Neural cell (in vitro differentiated cells): Measurements from ENCODE around the gene PPP3CB. TPM values are rescaled to one million over a fixed set of nuclear protein-coding genes. Genes with fewer than 3 reads are reported as not detected.

ENCODE experiments used
- H2AFZ ChIP-seq: fragments of 200-600, 300-800 bp; sonication (generic), shearing (Covaris generic); 2 replicates; pipeline ENCODE4 v1.6.0; 2014; ENCODE audit warnings: low read depth, mild to moderate bottlenecking, antibody characterized with exemption, low read length, moderate library complexity
- H3F3A ChIP-seq: fragments of 200-600 bp; shearing (Covaris generic); 2 replicates; pipeline ENCODE4 v1.6.1; 2016; ENCODE audit warnings: mild to moderate bottlenecking, moderate library complexity, mixed read lengths, antibody characterized with exemption, low read length; ENCODE audit not compliant: insufficient read depth, poor library complexity, severe bottlenecking
- H3K27ac ChIP-seq: fragments of 200-600, 300-800 bp; sonication (generic), shearing (Covaris generic); 2 replicates; pipeline ENCODE4 v1.5.1; 2014; ENCODE audit warnings: mild to moderate bottlenecking, low read length, moderate library complexity
- H3K27me3 ChIP-seq: fragments of 300-800, 200-600 bp; sonication (generic), shearing (Covaris generic); 2 replicates; pipeline ENCODE4 v1.6.0; 2014; ENCODE audit warnings: mild to moderate bottlenecking, low read depth, low read length, moderate library complexity; ENCODE audit not compliant: insufficient read depth
- H3K36me3 ChIP-seq: fragments of 300-800, 200-600 bp; sonication (generic), shearing (Covaris generic); 2 replicates; pipeline ENCODE4 v1.5.1; 2014; ENCODE audit warnings: mild to moderate bottlenecking, antibody characterized with exemption, low read length, moderate library complexity; ENCODE audit not compliant: insufficient read depth
- H3K4me2 ChIP-seq: fragments of 300-800, 200-600 bp; sonication (generic), shearing (Covaris generic); 2 replicates; pipeline ENCODE4 v1.6.0; 2014; ENCODE audit warnings: mild to moderate bottlenecking, low read length
- H3K4me3 ChIP-seq: fragments of 300-800, 200-600 bp; sonication (generic), shearing (Covaris generic); 2 replicates; pipeline ENCODE4 v1.5.1; 2014; ENCODE audit warnings: mild to moderate bottlenecking, low read length, moderate library complexity
- H3K79me2 ChIP-seq: fragments of 200-600 bp; shearing (Covaris generic); replicated peaks from 2 replicates; pipeline ENCODE4 v1.6.0; 2014; ENCODE audit warnings: mild to moderate bottlenecking, low read length, moderate library complexity; ENCODE audit not compliant: insufficient read depth
- H3K9ac ChIP-seq: fragments of 300-800, 200-600 bp; sonication (generic), shearing (Covaris generic); 2 replicates; pipeline ENCODE4 v1.6.1; 2016; ENCODE audit warnings: mild to moderate bottlenecking, low read length, mixed read lengths
- H3K9me2 ChIP-seq: fragments of 200-600 bp; shearing (Covaris generic); 2 replicates; pipeline ENCODE4 v1.6.1; 2016; ENCODE audit warnings: mild to moderate bottlenecking, low read length, mixed read lengths; ENCODE audit not compliant: insufficient read depth
- H3K9me3 ChIP-seq: fragments of 200-600, 300-800 bp; sonication (generic), shearing (Covaris generic); 2 replicates; pipeline ENCODE4 v1.6.1; 2016; ENCODE audit warnings: mild to moderate bottlenecking, mixed run types, low read length, moderate library complexity, mixed read lengths
- H4K20me1 ChIP-seq: fragments of 200-600 bp; shearing (Covaris generic); 2 replicates; pipeline ENCODE4 v1.6.1; 2016; ENCODE audit warnings: mild to moderate bottlenecking, mixed run types; ENCODE audit not compliant: insufficient read depth
- CTCF ChIP-seq: fragments of 450-650 bp; IDR thresholded peaks from 2 replicates; pipeline ENCODE4 v1.5.1; 2014; ENCODE audit warnings: antibody characterized with exemption, mild to moderate bottlenecking, moderate library complexity; ENCODE audit not compliant: poor library complexity, severe bottlenecking
- EP300 ChIP-seq: fragments of 450-650 bp; conservative IDR thresholded peaks from 2 replicates; pipeline ENCODE4 v1.6.1; 2014; ENCODE audit warnings: antibody characterized with exemption, mild to moderate bottlenecking, moderate library complexity; ENCODE audit not compliant: poor library complexity, severe bottlenecking
- EZH2 ChIP-seq: fragments of 200-600, 300-800 bp; shearing (Covaris generic), sonication (generic); IDR thresholded peaks from 2 replicates; pipeline ENCODE4 v1.6.1; 2014; ENCODE audit warnings: antibody characterized with exemption, low read length, borderline replicate concordance, mild to moderate bottlenecking; ENCODE audit not compliant: insufficient read depth, poor library complexity, severe bottlenecking
- MXI1 ChIP-seq: fragments of 450-650 bp; conservative IDR thresholded peaks from 2 replicates; pipeline ENCODE4 v1.6.1; 2014; ENCODE audit warnings: antibody characterized with exemption, mild to moderate bottlenecking; ENCODE audit not compliant: poor library complexity, severe bottlenecking
- POLR2AphosphoS5 ChIP-seq: IDR thresholded peaks from 2 replicates; pipeline ENCODE4 v1.6.1; 2012
- RAD21 ChIP-seq: fragments of 450-650 bp; conservative IDR thresholded peaks from 2 replicates; pipeline ENCODE4 v1.6.1; 2014; ENCODE audit warnings: antibody characterized with exemption, mild to moderate bottlenecking, moderate library complexity
- REST ChIP-seq: IDR thresholded peaks from 2 replicates; pipeline ENCODE4 v1.6.1; 2012; ENCODE audit warnings: borderline replicate concordance
- SMC3 ChIP-seq: fragments of 450-650 bp; conservative IDR thresholded peaks from 2 replicates; pipeline ENCODE4 v1.6.1; 2014; ENCODE audit warnings: antibody characterized with exemption, mild to moderate bottlenecking, moderate library complexity; ENCODE audit not compliant: poor library complexity
- TAF1 ChIP-seq: IDR thresholded peaks from 2 replicates; pipeline ENCODE4 v1.6.1; 2012; ENCODE audit warnings: low read depth
- polyA plus RNA-seq: library from polyadenylated mRNA; depleted of rRNA; stranded (reverse); fragments of >200 nt; gene quantifications from 2 replicates; pipeline ENCODE4 v1.2.3, GENCODE V29; 2014

Gene PPP3CB
- polyA plus RNA-seq, 1 donor from 2014 or later = 101 TPM

- Histone ChIP-seq H3K9me3 (no peaks in the 10 kb centered on the region), H3K36me3 (peaks cover 9% of the 10 kb centered on the region), H3K4me3 (no peak overlapping the region), H2AFZ (no peak overlapping the region), H3F3A (no peaks in the 10 kb centered on the region), H3K4me2 (no peak overlapping the region), H4K20me1 (no peaks in the 10 kb centered on the region), H3K9ac (no peak overlapping the region), H3K9me2 (no peaks in the 10 kb centered on the region), H3K79me2 (no peaks in the 10 kb centered on the region), H3K27me3 (no peaks in the 10 kb centered on the region), H3K27ac (no peak overlapping the region)
- TF ChIP-seq REST = no peak
- TF ChIP-seq POLR2AphosphoS5 = no peak
- no peak for TF ChIP-seq SMC3
- no peak for TF ChIP-seq CTCF
- no peak for TF ChIP-seq EP300
- TF ChIP-seq TAF1 = no peak
- TF ChIP-seq RAD21 = no peak
- no peak for TF ChIP-seq EZH2
- TF ChIP-seq MXI1 = no peak
These were observed 23.5 kb upstream of the PPP3CB start for GRCh38 chr10:73519336-73519735.

- H3K9me2 ChIP-seq = no peaks in the 10 kb centered on the region
- H3K79me2 ChIP-seq = no peaks in the 10 kb centered on the region
- no peaks in the 10 kb centered on the region for H4K20me1 ChIP-seq
- no peak overlapping the region for H3K9ac ChIP-seq
- H3K27ac ChIP-seq = no peak overlapping the region
- H2AFZ ChIP-seq = no peak overlapping the region
- H3K4me2 ChIP-seq = no peak overlapping the region
- no peaks in the 10 kb centered on the region for H3K27me3 ChIP-seq
- H3K9me3 ChIP-seq = no peaks in the 10 kb centered on the region
- H3F3A ChIP-seq = no peaks in the 10 kb centered on the region
- TF ChIP-seq RAD21 (no peak), SMC3 (no peak), POLR2AphosphoS5 (no peak), TAF1 (no peak), EP300 (no peak), CTCF (no peak), EZH2 (no peak), MXI1 (no peak), REST (no peak)
- peaks cover 1% of the 10 kb centered on the region for H3K36me3 ChIP-seq
- no peak overlapping the region for H3K4me3 ChIP-seq
These were observed 21.5 kb upstream of the PPP3CB start for GRCh38 chr10:73517166-73517888.
